ENCODE data around the gene HSD17B14.
"Not testable (repeated sequence)": the region's sequence is repeated elsewhere in the genome, so short reads cannot be mapped to it uniquely, and the experiment has no call there.

The HSD17B14 gene

DNA sequence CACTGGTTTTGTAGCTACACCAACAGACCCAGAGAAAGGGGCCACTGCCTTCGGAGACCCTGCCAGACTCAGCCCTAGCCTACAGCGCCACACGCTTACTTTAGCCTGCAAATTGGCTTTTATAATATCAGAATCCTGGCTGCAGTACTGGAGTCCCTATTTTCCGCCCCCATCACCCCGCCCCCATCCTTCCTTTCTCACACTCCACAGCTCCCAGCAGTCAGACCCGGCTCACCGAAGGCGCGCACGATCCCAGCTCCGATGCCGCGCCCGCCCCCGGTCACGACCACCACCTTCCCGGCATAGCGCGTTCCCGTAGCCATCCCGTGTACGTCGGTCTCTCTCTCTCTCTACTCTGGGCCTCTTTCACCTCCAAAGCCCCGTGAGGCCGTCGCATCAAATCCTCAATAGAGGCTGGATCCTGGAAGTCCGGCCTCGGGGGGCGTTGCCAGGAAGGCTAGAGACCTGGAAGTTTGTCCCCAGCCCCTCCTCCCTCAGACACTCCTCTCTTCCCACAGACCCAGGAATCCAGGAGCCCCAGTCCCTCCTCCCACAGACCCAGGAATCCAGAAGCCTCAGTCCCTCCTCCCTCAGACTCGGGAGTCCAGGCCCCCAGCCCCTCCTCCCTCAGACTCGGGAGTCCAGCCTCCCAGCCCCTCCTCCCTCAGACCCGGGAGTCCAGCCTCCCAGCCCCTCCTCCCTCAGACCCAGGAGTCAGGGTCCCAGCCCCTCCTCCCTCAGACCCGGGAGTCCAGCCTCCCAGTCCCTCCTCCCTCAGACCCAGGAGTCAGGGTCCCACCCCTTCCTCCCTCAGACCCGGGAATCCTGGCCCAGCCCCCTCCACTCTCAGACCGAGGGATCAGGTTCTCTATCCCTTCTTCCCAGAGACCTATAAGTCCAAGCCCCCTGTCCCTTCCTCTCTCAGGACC is at the start of gene HSD17B14:
Gene HSD17B14 (minus strand): TSS at position 403 of the 929 bp plus-strand sequence. CDS start 80 bp downstream, at position 323.
- DNase-seq, result no peak

DNA sequence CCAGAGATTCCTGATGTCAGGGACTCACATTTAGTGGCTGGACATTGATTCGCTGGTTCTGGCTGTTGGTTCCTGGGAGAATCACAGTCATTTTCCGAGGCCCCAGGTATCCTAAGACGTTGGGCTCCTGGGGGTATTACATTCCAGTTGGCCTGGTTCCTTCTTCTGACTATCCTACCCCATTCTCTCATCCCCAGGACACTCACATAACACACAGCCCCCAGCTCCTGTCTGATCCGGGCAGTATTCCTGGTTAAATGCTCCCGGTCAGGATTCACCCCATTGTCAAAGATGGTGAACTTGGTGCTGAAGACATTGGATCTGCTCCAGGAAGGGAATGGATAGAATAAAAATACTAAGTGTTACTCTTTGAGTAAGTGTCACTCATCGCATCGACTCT is 47.4 kb upstream of the HSD17B14 start:
- DNase-seq, result no peak

DNA sequence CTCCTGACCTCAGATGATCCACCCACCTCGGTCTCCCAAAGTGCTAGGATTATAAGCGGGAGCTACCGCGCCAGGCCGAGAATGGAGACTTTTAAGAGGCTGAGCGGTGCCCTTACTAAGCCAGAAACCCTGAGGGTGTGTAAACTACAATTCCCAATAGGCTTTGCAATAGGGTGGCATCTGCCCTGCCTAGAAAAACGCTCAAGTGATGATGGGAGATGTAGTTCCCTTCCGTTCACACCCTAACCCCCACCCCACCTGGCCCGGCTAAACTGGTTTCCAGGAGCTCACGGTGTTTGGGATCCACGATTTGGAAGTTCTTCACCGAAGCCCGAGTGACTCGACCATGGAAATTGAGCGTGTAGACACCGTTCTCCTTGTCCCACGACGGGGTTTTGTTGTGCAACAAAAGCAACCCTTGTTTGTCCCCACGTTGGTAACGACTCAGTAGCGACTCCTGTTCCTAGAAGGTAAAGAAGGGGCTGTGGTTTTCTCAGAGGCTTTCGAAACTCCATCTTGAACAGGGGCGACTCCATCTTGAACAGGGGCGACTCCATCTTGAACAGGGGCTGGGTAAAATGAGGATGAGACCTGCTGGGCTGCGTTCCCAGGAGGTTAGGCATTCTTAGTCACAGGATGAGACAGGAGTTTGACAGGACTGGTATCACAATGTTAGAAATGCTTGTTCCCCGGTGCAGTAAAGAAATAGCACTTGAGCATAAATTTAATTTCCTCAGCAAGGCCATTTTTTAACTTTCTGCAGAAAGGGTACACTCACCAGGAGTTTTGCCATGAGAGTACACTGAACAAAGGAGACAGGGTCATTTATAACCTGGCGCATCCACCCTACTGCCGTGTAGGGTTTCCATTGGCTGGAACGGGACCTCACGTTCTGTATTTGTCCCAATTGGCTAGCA is 45.7 kb upstream of the HSD17B14 start:
- DNase-seq, result peak in 1 of 2 experiments; percentile 20

DNA sequence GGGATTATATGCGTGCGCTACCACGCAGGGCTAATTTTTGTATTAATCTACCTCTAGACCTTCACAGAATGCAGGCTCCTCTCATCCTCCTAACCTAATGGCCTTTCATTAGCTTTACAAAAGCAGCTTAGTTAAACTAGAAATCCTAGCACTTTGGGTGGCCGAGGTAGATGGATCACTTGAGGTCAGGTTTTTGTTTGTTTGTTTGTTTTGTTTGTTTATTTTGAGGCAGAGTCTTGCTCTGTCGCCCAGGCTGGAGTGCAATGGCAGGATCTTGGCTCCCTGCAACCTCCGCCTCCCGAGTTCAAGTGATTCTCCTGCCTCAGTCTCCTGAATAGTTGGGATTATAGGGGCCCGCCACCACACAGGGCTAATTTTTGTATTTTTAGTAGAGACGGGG is 43.4 kb upstream of the HSD17B14 start:
- DNase-seq, result not testable (repeated sequence)

DNA sequence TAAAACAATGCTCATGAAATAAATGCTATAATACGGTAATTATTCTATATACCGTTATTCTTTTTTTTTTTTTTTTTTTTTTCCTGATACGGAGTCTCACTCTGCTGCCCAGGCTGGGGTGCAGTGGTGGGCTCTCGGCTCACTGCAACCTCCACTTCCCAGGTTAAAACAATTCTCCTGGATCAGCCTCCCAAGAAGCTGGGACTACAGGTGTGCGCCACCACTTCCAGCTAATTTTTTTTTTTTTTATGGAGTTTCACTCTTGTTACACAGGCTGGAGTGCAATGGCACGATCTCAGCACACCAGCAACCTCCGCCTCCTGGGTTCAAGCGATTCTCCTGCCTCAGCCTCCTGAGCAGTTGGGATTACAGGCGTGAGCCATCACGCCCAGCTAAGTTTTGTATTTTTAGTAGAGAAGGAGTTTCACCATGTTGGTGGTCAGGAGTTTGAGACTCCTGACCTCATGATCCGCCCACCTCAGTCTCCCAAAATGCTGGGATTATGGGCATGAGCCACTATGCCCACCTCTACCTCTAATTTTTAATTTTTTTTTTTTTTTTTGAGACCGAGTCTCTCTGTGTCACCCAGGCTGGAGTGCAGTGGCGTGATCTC is 42.8 kb upstream of the HSD17B14 start:
- no peak for DNase-seq

DNA sequence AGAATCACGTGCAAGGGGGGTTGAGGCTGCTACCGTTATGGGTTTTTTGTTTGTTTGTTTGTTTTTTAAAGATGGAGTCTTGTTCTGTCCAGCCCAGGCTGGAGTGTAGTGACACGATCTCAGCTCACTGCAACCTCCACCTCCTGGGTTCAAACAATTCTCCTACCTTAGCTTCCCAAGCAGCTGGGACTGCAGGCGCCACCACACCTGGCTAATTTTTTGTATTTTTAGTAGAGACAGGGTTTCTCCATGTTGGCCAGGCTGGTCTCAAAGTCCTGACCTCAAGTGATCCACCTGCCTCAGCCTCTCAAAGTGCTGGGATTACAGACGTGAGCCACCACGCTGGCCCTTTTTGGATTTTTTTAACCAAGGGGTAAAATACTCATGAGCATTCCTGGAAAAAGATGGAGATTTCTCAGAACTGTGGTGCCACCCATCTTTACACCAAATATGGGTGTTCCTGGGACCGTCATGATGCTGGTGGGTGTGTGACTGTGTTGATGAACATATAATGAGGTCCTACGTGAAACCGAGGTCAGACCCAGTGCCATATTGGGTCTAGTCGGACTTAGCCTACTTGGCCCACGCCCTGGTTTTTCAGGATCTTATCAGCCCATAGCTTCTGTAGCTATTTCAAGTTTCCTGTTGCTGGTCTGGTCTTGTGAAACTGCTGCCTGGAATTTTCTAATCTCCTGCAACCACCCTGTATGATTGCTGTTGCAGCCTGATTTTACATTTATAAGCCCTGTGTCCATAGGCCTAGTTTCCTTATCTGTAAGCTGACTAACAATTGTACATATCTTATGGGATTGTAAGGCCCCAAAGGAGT is 42.1 kb upstream of the HSD17B14 start:
- peak in 1 of 2 experiments; percentile 30 for DNase-seq

DNA sequence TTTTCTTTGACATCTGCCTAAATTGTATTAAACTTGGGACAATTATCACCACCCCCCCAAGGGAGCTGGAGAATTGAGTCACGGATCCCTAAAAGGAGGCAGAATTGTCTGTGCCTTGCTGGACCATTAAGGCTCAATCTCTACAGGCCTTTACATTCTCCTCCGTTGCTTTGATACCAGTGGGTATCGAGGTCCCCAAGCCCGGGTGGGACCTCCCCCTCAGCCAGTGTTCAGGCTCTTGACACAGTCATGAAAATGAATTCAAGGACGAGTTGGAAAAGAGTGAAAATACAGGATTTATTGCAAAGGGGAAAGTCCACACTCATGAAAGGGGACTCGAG is 41.5 kb upstream of the HSD17B14 start:
- no peak for DNase-seq

DNA sequence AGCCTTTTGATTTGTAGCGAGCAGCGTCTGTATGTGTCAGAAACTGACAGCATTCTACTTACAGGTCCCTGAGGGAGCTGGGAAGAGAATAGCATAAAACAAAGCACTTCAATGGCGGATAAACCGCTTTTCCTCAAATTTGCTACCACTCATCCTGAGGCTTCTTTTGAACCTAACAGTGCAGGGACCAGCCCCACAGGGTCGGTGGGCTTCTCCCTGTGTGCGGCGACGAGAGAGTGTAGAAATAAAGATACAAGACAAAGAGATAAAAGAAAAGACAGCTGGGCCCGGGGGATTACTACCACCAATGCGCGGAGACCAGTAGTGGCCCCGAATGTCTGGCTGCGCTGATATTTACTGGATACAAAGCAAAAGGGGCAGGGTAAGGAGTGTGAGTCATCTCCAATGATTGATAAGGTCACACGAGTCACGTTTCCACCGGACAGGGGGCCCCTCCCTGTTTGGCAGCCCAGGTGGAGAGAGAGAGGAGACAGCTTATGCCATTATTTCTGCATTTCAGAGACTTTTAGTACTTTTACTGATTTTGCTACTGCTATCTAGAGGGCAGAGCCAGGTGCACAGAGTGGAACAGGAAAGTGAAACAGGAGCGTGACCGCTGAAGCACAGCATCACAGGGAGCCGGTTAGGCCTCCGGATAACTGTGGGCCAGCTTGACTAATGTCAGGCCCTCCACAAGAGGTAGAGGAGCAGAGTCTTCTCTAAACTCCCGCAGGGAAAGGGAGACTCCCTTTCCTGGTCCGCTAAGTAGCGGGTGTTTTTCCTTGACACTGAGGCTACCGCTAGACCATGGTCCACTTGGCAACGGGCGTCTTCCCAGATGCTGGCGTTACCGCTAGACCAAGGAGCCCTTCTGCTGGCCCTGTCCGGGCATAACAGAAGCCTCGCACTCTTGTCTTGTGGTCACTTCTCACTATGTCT is 40.0 kb upstream of the HSD17B14 start:
- DNase-seq, result peak; percentile 47 to 61

DNA sequence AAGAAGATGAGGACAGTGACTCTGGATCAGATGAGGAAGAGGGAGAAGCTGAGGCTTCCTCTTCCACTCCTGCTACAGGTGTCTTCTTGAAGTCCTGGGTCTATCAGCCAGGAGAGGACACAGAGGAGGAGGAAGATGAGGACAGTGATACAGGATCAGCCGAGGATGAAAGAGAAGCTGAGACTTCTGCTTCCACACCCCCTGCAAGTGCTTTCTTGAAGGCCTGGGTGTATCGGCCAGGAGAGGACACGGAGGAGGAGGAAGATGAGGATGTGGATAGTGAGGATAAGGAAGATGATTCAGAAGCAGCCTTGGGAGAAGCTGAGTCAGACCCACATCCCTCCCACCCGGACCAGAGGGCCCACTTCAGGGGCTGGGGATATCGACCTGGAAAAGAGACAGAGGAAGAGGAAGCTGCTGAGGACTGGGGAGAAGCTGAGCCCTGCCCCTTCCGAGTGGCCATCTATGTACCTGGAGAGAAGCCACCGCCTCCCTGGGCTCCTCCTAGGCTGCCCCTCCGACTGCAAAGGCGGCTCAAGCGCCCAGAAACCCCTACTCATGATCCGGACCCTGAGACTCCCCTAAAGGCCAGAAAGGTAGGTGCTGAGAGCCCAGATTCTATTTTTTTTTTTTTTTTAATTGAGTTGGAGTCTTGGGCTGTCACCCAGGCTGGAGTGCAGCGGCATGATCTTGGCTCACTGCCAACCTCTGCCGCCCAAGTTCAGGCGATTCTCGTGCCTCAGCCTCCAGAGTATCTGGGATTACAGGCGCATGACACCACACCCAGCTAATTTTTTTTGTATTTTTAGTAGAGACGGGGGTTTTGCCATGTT is 38.2 kb upstream of the HSD17B14 start:
- peak in 1 of 2 experiments; percentile 30 for DNase-seq

DNA sequence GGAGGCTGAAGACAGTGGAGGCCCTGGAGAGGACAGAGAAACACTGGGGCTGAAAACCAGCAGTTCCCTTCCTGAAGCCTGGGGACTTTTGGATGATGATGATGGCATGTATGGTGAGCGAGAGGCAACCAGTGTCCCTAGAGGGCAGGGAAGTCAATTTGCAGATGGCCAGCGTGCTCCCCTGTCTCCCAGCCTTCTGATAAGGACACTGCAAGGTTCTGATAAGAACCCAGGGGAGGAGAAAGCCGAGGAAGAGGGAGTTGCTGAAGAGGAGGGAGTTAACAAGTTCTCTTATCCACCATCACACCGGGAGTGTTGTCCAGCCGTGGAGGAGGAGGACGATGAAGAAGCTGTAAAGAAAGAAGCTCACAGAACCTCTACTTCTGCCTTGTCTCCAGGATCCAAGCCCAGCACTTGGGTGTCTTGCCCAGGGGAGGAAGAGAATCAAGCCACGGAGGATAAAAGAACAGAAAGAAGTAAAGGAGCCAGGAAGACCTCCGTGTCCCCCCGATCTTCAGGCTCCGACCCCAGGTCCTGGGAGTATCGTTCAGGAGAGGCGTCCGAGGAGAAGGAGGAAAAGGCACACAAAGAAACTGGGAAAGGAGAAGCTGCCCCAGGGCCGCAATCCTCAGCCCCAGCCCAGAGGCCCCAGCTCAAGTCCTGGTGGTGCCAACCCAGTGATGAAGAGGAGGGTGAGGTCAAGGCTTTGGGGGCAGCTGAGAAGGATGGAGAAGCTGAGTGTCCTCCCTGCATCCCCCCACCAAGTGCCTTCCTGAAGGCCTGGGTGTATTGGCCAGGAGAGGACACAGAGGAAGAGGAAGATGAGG is 37.4 kb upstream of the HSD17B14 start:
- peak; percentile 13 to 17 for DNase-seq

DNA sequence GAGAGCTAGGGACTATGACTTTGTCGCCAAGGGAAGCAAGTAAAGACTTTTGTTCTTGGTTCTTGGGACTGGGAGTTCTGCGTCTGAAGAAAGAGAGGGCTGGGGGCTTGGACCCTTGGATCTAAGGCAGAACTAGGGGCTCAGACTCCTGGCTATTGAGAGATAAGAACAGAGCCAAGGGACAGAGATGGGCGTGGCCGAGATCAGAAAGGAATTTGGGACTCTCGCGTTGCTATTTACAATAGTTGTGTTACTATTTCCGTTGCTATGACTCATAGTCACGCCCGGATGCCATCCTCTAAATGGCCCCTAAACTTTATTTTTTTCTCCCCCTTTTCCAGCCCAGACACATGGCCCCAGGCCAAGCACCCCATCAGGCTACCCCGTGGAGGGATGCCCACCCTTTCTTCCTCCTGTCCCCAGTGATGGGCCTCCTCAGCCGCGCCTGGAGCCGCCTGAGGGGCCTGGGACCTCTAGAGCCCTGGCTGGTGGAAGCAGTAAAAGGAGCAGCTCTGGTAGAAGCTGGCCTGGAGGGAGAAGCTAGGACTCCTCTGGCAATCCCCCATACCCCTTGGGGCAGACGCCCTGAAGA is 36.7 kb upstream of the HSD17B14 start:
- peak; percentile 75 to 82 for DNase-seq

DNA sequence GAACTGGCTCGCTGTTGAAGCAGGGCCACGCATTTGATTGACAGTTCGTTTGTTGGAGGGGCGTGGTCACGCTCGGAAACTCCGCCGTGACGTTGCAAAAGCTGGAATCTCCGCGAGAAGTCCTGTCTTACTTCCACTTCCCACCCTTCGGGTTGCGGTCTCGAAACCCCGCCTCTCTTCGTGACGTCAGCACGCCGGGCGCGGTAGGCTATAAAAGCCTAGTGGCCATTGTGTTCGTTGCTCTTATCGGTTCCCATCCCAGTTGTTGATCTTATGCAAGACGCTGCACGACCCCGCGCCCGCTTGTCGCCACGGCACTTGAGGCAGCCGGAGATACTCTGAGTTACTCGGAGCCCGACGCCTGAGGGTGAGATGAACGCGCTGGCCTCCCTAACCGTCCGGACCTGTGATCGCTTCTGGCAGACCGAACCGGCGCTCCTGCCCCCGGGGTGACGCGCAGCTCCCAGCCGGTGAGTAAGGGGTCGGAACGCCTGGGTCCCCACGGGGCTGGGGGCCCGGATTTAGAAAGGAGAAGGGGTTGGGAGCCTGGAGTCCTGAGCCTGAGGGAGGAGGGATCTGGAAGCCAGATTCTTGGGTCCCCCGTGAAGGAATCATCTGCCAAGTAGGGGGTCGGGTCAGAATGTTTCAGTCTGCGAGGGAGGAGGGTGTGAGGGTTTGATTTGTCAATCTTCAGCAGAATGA is 36.0 kb upstream of the HSD17B14 start, which contains the start of gene PPP1R15A:
Gene PPP1R15A (plus strand): TSS at position 240 of the 702 bp plus-strand sequence. CDS start 813 bp downstream, outside the sequence.
- DNase-seq, result peak; percentile 99 to 100

DNA sequence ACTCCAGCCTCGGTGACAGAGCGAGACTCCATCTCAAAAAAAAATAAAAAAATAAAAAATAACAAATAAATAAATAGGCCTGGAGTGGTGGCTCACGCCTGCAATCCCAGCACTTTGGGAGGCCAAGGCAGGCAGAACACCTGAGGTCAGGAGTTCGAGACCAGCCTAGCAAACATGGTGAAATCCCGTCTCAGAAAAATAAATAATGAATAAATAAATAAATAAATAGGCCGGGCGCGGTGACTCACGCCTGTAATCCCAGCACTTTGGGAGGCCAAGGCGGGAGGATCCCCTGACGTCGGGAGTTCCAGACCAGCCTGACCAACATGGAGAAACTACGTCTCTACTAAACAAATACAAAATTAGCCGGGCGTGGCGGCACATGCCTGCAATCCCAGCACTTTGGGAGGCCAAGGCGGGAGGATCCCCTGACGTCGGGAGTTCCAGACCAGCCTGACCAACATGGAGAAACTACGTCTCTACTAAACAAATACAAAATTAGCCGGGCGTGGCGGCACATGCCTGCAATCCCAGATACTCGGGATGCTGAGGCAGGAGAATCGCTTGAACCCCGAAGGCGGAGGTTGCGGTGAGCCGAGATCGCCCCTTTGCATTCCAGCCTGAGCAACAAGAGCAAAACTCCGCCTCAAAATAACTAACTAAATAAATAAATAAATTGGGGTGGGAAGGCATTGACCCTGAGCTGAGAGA is 35.3 kb upstream of the HSD17B14 start:
- DNase-seq, result not testable (repeated sequence)

DNA sequence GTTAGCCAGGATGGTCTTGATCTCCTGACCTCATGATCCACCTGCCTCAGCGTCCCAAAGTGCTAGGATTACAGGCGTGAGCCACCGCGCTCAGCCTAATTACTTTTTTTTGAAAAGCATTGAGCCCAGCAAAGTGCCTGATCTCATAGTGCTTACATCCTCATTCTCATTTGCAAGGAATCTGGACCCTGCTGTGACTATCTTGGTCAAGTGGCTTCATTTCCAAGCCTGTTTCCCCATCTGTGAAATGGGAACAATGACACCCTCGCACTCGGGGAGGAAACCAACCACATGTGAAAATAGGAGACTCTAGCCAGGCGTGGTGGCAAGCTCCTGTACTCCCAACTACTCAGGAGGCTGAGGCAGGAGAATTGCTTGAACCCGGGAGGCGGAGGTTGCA is 33.8 kb upstream of the HSD17B14 start:
- DNase-seq, result no peak

DNA sequence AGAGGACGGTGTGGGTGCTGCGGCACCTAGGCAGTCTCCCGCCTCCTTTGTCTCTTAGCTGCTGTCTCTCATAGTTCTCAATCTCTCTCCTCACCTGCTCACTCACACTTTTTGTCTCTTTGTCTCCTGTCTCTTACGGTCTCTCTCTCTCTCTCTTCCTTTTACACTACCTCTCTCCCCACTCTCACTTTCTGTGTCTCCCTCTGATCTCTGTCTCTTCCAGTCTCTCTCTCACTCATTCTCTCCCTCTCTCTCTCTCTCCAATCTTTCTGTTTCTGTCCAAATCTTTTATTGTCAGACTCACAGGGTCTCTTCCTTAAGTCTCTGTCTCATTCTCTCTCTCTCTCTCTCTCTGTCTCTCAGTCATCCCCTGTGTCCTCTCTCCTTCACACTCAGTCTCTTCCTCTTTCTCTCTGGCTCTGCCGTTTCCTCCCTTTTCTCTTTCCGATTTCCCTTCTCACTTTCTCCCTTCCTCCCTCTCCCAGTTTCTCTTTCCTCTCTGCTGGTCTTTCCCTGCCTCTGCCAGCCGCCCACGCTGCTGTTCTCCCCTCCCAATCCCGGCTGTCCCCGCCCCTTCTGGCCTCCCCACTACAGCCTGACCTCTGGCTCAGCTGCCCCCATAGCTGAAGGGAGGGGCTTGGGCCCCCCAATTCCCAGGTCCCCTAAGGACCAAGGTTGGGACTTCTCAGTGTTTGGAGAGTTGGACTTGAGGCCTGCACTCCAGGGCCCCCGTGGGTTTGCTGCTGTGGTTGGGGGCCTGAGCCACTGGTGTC is 32.0 kb upstream of the HSD17B14 start, which contains the start of gene PLEKHA4:
Gene PLEKHA4 (minus strand): TSS at position 504 of the 773 bp plus-strand sequence. CDS start 997 bp downstream, outside the sequence.
- DNase-seq, result no peak

DNA sequence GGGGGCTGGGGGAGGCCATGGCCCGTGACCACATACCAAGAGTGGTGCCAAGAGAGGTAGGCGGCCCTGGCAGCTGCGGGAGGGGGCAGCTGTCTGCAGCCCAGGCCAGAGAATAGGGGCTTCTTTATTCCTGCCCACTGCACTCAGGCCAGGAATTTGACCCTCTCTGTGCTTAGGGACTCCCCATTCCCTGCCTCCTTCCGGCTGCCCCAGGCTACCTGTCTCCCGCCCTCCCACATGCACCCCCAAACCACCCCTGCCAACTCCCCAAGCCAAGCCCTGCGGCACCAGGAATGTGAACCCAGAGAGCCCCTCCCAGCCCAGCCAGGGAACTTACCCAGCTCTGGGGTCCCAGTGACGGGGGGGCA is 31.4 kb upstream of the HSD17B14 start:
- no peak for DNase-seq

All from activated CD4-positive, alpha-beta T cell treated with anti-CD3 and anti-CD28 coated beads, Interleukin-2, amount 50 U/mL, for 48 hours (primary cell).